K562 (cell line): ENCODE results near the gene SYNRG. TPM values are rescaled to one million over a fixed set of nuclear protein-coding genes. Genes with fewer than 3 reads are reported as not detected.
A peak's percentile ranks its signal among the peaks of the same experiment; 100 is the strongest.

Experiments
- ATF1 ChIP-seq, 2 experiments: fragments of 450-650 bp in 1 of 2; IDR thresholded peaks; 2 replicates each; pipeline ENCODE4 v1.6.1; 2016; ENCODE audit warnings: missing compliant biosample characterization in 1 of 2, missing genetic modification characterization in 1 of 2
- CAMTA2 ChIP-seq: fragments of 250-450 bp; sonication (Bioruptor Pico); conservative IDR thresholded peaks from 2 replicates; pipeline ENCODE4 v1.5.1; 2022
- ESRRA ChIP-seq: fragments of 450-650 bp; IDR thresholded peaks from 2 replicates; pipeline ENCODE4 v1.6.1; 2014; ENCODE audit warnings: low read depth, mild to moderate bottlenecking, moderate library complexity, borderline replicate concordance
- FOSL1 ChIP-seq: fragments of 200-800 bp; sonication (Bioruptor generic); conservative IDR thresholded peaks from 2 replicates; pipeline ENCODE4 v1.6.1; 2016; ENCODE audit warnings: missing genetic modification characterization, missing compliant biosample characterization
- HIVEP1 ChIP-seq: fragments of 250-450 bp; sonication (Bioruptor Pico); IDR thresholded peaks from 2 replicates; pipeline ENCODE4 v1.4.0; 2020; ENCODE audit warnings: mild to moderate bottlenecking
- NCOA2 ChIP-seq, 2 experiments: fragments of 450-650 bp; IDR thresholded peaks; 2 replicates each; pipeline ENCODE4 v1.6.1; 2018; ENCODE audit warnings: mild to moderate bottlenecking in 2 of 2, moderate library complexity in 1 of 2; ENCODE audit not compliant: partially characterized antibody in 2 of 2
- NFE2 ChIP-seq: IDR thresholded peaks from 2 replicates; pipeline ENCODE4 v1.6.1; 2014; ENCODE audit warnings: antibody characterized with exemption, low read depth
- RAD21 ChIP-seq, 2 experiments: fragments of 250-450 bp in 1 of 2; fragments of 450-650 bp in 1 of 2; sonication (Bioruptor Pico) in 1 of 2; formaldehyde crosslinking in 1 of 2; IDR thresholded peaks in 1 of 2; conservative IDR thresholded peaks in 1 of 2; 2 replicates each; pipeline versions ENCODE4 v1.4.0 to v1.8.0; 2020 to 2022; ENCODE audit warnings: mild to moderate bottlenecking in 2 of 2, moderate library complexity in 1 of 2
- TEAD1 ChIP-seq, 2 experiments: fragments of 450-650 bp in 1 of 2; sonication (generic) in 1 of 2; formaldehyde crosslinking; IDR thresholded peaks; 2 replicates each; pipeline versions ENCODE4 v1.4.0 to v1.8.0; 2020 to 2022; ENCODE audit warnings: mild to moderate bottlenecking in 2 of 2, missing genetic modification reagents in 1 of 2
- ZBTB1 ChIP-seq: sonication (generic); formaldehyde crosslinking; IDR thresholded peaks from 2 replicates; pipeline ENCODE4 v1.8.1; 2023; ENCODE audit warnings: missing genetic modification reagents, low read depth, mild to moderate bottlenecking, borderline replicate concordance
- ZKSCAN3 ChIP-seq: fragments of 250-450 bp; sonication (Bioruptor Pico); IDR thresholded peaks from 2 replicates; pipeline ENCODE4 v1.4.0; 2020
- ZNF224 ChIP-seq: sonication (generic); formaldehyde crosslinking; IDR thresholded peaks from 2 replicates; pipeline ENCODE4 v1.8.0; 2022; ENCODE audit warnings: mild to moderate bottlenecking, missing genetic modification reagents
- ZNF354B ChIP-seq: fragments of 250-450 bp; sonication (Bioruptor Pico); IDR thresholded peaks from 2 replicates; pipeline ENCODE4 v1.4.0; 2020
- ZNF408 ChIP-seq: fragments of 250-450 bp; sonication (Bioruptor Pico); IDR thresholded peaks from 2 replicates; pipeline ENCODE4 v1.4.0; 2020; ENCODE audit warnings: low read depth, mild to moderate bottlenecking, moderate library complexity
- polyA plus RNA-seq, 8 experiments: library from polyadenylated mRNA; depleted of rRNA in 4 of 8; stranded (reverse) in 5 of 8; unstranded in 3 of 8; fragments of >200 nt; fragmentation: Nextera tagmentation in 2 of 8; fragmentation: Illumina TruSeq in 1 of 8; extraction: Ambion mirVana in 2 of 8; extraction: Trizol in 1 of 8; gene quantifications; 2 replicates each; pipeline versions ENCODE4 v1.2.1 to v1.2.3, GENCODE V29; 2011 to 2014; ENCODE audit warnings: inconsistent platforms in 1 of 8, missing spikeins in 1 of 8
- total RNA-seq, 7 experiments: library from RNA; depleted of rRNA in 6 of 7; stranded (reverse); fragments of >200 nt in 6 of 7; fragmentation: Illumina TruSeq in 2 of 7; extraction: Trizol in 2 of 7; gene quantifications; 2 replicates each; pipeline versions ENCODE4 v1.2.1 to v1.2.3, GENCODE V29; 2011 to 2021; ENCODE audit warnings: low replicate concordance in 1 of 7
- TF ChIP-seq, protein P1 (sequence below): fragments of 150-350 bp; conservative IDR thresholded peaks from 2 replicates; pipeline ENCODE4 v1.6.1; 2014; ENCODE audit warnings: low read length
- TF ChIP-seq, protein P2 (sequence below), 3 experiments: fragments of 200-800 bp in 1 of 3; fragments of 250-450 bp in 1 of 3; fragments of 450-650 bp in 1 of 3; sonication (Bioruptor Pico) in 1 of 3; sonication (Bioruptor generic) in 1 of 3; formaldehyde crosslinking in 1 of 3; IDR thresholded peaks; 2 replicates each; pipeline versions ENCODE4 v1.6.1 to v1.8.0; 2016 to 2022; ENCODE audit warnings: mild to moderate bottlenecking in 2 of 3, missing genetic modification characterization in 2 of 3, missing compliant biosample characterization in 1 of 3, moderate library complexity in 1 of 3
- TF ChIP-seq, protein P3 (sequence below): conservative IDR thresholded peaks from 2 replicates; pipeline ENCODE4 v1.6.1; 2011; ENCODE audit warnings: low read depth, mild to moderate bottlenecking, low read length; ENCODE audit not compliant: control insufficient read depth
- TF ChIP-seq, protein P4 (sequence below): sonication (generic); formaldehyde crosslinking; IDR thresholded peaks from 2 replicates; pipeline ENCODE4 v1.9.0; 2022; ENCODE audit warnings: mild to moderate bottlenecking, missing genetic modification reagents

The SYNRG gene
- total and polyA plus RNA-seq, 9 of the 15 experiments (the other 6 are each of a cell fraction or from before 2014, with no cell fraction given): 2.9 to 28.2 (median 15.1) TPM

DNA sequence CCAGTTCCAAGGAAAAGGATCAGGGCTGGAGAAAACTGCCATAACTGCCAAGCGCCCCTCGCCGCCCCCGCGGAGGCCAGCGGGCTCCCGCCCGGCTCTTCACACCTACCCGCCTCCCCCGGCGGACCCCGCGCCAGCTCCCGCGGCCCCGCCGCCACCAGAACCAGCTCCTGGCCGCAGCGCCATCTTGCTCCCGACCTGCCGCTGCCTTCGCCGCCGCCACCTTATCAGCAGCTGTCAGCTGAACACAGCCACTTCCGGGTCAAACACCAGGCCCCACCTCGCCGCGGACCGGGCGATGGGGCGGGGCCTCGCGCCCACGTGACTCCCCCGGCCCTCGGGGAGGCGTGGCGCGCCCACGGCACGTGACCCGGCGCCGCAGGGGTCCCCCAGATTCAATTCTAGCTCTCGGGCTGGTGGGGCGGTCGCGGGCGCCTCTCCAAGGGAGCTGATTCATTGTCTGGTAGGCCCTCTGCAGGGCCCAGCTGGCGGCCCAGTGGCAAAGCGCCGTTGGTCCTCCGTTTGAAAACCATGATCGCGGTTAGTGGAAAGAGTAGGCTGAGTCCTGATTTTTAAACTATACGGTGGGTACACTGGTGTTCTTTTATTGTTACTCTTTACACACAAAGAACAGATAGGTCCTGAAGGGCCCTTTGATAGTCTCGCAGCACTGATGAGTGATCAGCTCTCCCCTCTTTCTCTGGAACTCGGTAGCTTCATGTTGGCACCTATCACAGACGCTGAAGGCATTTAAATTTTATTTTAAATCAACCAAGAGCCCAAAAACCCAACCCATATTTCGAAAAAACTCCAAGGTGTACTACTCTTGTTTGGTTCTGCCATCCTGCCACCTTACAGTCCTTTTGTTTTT is at the start of gene SYNRG (continued):
- TF ChIP-seq, protein P1, sequence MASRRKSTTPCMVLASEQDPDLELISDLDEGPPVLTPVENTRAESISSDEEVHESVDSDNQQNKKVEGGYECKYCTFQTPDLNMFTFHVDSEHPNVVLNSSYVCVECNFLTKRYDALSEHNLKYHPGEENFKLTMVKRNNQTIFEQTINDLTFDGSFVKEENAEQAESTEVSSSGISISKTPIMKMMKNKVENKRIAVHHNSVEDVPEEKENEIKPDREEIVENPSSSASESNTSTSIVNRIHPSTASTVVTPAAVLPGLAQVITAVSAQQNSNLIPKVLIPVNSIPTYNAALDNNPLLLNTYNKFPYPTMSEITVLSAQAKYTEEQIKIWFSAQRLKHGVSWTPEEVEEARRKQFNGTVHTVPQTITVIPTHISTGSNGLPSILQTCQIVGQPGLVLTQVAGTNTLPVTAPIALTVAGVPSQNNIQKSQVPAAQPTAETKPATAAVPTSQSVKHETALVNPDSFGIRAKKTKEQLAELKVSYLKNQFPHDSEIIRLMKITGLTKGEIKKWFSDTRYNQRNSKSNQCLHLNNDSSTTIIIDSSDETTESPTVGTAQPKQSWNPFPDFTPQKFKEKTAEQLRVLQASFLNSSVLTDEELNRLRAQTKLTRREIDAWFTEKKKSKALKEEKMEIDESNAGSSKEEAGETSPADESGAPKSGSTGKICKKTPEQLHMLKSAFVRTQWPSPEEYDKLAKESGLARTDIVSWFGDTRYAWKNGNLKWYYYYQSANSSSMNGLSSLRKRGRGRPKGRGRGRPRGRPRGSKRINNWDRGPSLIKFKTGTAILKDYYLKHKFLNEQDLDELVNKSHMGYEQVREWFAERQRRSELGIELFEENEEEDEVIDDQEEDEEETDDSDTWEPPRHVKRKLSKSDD: 0 out of 2 replicates have a peak, but pooled peaks have one; percentile 59
- TF ChIP-seq HIVEP1 (CRISPR knock-in tag) (no peak), ZBTB1 (CRISPR knock-in tag) (peak; percentile 85; the same call in 1 of the 2 replicates), ZNF354B (CRISPR knock-in tag) (no peak), TEAD1 (CRISPR knock-in tag; IDR thresholded peaks at IDR 0.05) (no peak), NFE2 (peak; percentile 90), ESRRA (peak; percentile 74; the same call in 1 of the 2 replicates), ZNF224 (no peak), CAMTA2 (CRISPR knock-in tag) (no peak), ZNF408 (CRISPR knock-in tag) (no peak), ATF1 (CRISPR knock-in tag; IDR thresholded peaks at IDR 0.05) (no peak), ATF1 (tag; IDR thresholded peaks at IDR 0.05) (peak; percentile 74), ZKSCAN3 (CRISPR knock-in tag) (no peak), RAD21 (CRISPR knock-in tag; conservative IDR thresholded peaks at IDR 0.05 in 1 of 2, IDR thresholded peaks at IDR 0.05 in 1 of 2) (peak; percentile 17 to 34; a peak in 3 of 4 replicates), NCOA2 (IDR thresholded peaks at IDR 0.05; ENCODE audit: partially characterized antibody in 2 of 2) (no peak), FOSL1 (tag) (peak; percentile 68)
- TF ChIP-seq, protein P2, sequence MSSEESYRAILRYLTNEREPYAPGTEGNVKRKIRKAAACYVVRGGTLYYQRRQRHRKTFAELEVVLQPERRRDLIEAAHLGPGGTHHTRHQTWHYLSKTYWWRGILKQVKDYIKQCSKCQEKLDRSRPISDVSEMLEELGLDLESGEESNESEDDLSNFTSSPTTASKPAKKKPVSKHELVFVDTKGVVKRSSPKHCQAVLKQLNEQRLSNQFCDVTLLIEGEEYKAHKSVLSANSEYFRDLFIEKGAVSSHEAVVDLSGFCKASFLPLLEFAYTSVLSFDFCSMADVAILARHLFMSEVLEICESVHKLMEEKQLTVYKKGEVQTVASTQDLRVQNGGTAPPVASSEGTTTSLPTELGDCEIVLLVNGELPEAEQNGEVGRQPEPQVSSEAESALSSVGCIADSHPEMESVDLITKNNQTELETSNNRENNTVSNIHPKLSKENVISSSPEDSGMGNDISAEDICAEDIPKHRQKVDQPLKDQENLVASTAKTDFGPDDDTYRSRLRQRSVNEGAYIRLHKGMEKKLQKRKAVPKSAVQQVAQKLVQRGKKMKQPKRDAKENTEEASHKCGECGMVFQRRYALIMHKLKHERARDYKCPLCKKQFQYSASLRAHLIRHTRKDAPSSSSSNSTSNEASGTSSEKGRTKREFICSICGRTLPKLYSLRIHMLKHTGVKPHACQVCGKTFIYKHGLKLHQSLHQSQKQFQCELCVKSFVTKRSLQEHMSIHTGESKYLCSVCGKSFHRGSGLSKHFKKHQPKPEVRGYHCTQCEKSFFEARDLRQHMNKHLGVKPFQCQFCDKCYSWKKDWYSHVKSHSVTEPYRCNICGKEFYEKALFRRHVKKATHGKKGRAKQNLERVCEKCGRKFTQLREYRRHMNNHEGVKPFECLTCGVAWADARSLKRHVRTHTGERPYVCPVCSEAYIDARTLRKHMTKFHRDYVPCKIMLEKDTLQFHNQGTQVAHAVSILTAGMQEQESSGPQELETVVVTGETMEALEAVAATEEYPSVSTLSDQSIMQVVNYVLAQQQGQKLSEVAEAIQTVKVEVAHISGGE (CRISPR knock-in tag; IDR thresholded peaks at IDR 0.05): peak in 1 of 3 experiments; percentile 71; a peak in 2 of 6 replicates
- TF ChIP-seq, protein P3, sequence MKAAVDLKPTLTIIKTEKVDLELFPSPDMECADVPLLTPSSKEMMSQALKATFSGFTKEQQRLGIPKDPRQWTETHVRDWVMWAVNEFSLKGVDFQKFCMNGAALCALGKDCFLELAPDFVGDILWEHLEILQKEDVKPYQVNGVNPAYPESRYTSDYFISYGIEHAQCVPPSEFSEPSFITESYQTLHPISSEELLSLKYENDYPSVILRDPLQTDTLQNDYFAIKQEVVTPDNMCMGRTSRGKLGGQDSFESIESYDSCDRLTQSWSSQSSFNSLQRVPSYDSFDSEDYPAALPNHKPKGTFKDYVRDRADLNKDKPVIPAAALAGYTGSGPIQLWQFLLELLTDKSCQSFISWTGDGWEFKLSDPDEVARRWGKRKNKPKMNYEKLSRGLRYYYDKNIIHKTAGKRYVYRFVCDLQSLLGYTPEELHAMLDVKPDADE: peak; percentile 94; the same call in 1 of the 2 replicates
- TF ChIP-seq, protein P4, sequence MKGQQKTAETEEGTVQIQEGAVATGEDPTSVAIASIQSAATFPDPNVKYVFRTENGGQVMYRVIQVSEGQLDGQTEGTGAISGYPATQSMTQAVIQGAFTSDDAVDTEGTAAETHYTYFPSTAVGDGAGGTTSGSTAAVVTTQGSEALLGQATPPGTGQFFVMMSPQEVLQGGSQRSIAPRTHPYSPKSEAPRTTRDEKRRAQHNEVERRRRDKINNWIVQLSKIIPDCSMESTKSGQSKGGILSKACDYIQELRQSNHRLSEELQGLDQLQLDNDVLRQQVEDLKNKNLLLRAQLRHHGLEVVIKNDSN (CRISPR knock-in tag): peak; percentile 98
